Mucosa of descending colon (tissue), 3 donors: ENCODE results near the gene AKAP13. TPM values are rescaled to one million over a fixed set of nuclear protein-coding genes. Genes with fewer than 3 reads are reported as not detected.
A peak's percentile ranks its signal among the peaks of the same experiment; 100 is the strongest.

Experiments used
- ATAC-seq: fragments of 200-7000 bp; cut with Tn5 transposase; one replicate; pipeline ENCODE4 v1.9.1; 2020; ENCODE audit warnings: mild to moderate bottlenecking, moderate library complexity
- DNase-seq, 3 donors: peaks; one replicate each; pipeline ENCODE4 v3.0.0-alpha.2; 2020
- H3K36me3 ChIP-seq: fragments of 200-600 bp; one replicate; pipeline ENCODE4 v1.8.0; 2021; ENCODE audit warnings: low read depth, mild to moderate bottlenecking
- H3K4me1 ChIP-seq: fragments of 200-600 bp; one replicate; pipeline ENCODE4 v1.8.0; 2021; ENCODE audit warnings: low read depth, mild to moderate bottlenecking
- H3K4me3 ChIP-seq: fragments of 200-600 bp; one replicate; pipeline ENCODE4 v1.8.0; 2021; ENCODE audit warnings: mild to moderate bottlenecking
- H3K9me3 ChIP-seq: fragments of 200-600 bp; one replicate; pipeline ENCODE4 v1.8.0; 2021; ENCODE audit warnings: mild to moderate bottlenecking
- CTCF ChIP-seq: fragments of 200-600 bp; IDR thresholded peaks from one replicate; pipeline ENCODE4 v1.8.0; 2022; ENCODE audit warnings: antibody characterized with exemption, mild to moderate bottlenecking
- intact Hi-C, 2 donors: fragments of 100-400 bp; cut with DNase I in 1 of 2; cut with micrococcal nuclease in 1 of 2; formaldehyde crosslinking; loops; one replicate each; pipeline versions ENCODE4 v1.11.0 to v1.11.1; 2022; cut with DNase I, micrococcal nuclease
- total RNA-seq, 3 donors: library from RNA; stranded (reverse); fragmentation: NEBNext Ultra II Directional in 2 of 3; extraction: Animal tissue kit (Norgen Biotek cat#: 25700) in 2 of 3; gene quantifications; one replicate each; pipeline versions ENCODE4 v1.2.1 to v1.2.4, GENCODE V29; 2021 to 2023
- donor health status: DM: no; HTN: no; CAD: no; lungs with moderate emphysema.
- donor health status: DM: no; HTN: no; CAD: no.
- donor health status: DM: no; HTN: yes; CAD: no.

Gene AKAP13
- total RNA-seq, 3 donors from 2014 or later, result 141 to 173 (median 150) TPM

GRCh38 chr15:85751291-85752123 lies 371.1 kb downstream of the AKAP13 start:
- intact Hi-C loops, result no loop called here
- Histone ChIP-seq H3K4me1 (no peaks in the 10 kb centered on the region), H3K4me3 (no peak overlapping the region), H3K9me3 (no peaks in the 10 kb centered on the region), H3K36me3 (no peaks in the 10 kb centered on the region)
- ATAC-seq (peak; percentile 9), DNase-seq (no peak)
- TF ChIP-seq CTCF, result no peak

- H3K9me3 ChIP-seq, result no peaks in the 10 kb centered on the region
- TF ChIP-seq CTCF, result no peak
- no peaks in the 10 kb centered on the region for H3K36me3 ChIP-seq
- no peak overlapping the region for H3K4me3 ChIP-seq
- no peaks in the 10 kb centered on the region for H3K4me1 ChIP-seq
- ATAC-seq (no peak), DNase-seq (no peak)
- intact Hi-C loops, result no loop called here
Measured at GRCh38 chr15:85752124-85752475, 371.7 kb downstream of the AKAP13 start.

- Histone ChIP-seq H3K36me3 (no peaks in the 10 kb centered on the region), H3K4me1 (no peaks in the 10 kb centered on the region), H3K9me3 (no peaks in the 10 kb centered on the region), H3K4me3 (no peak overlapping the region)
- ATAC-seq, result no peak
- intact Hi-C loops, result no loop called here
- no peak for TF ChIP-seq CTCF
- no peak for DNase-seq
Measured at GRCh38 chr15:85752491-85752961, 372.1 kb downstream of the AKAP13 start.

- ATAC-seq, result no peak
Measured at GRCh38 chr15:85753261-85753660, 372.9 kb downstream of the AKAP13 start.

GRCh38 chr15:85753791-85754452 lies 373.5 kb downstream of the AKAP13 start:
- Histone ChIP-seq H3K4me1 (no peaks in the 10 kb centered on the region), H3K4me3 (no peak overlapping the region), H3K9me3 (no peaks in the 10 kb centered on the region), H3K36me3 (no peaks in the 10 kb centered on the region)
- DNase-seq (no peak), ATAC-seq (no peak)
- no peak for TF ChIP-seq CTCF
- intact Hi-C loops, result no loop called here

More at GRCh38 chr15:85753261-85753660, 372.9 kb downstream of the AKAP13 start:
- intact Hi-C loops, result no loop called here
- Histone ChIP-seq H3K9me3 (no peaks in the 10 kb centered on the region), H3K4me1 (no peaks in the 10 kb centered on the region), H3K4me3 (no peak overlapping the region), H3K36me3 (no peaks in the 10 kb centered on the region)
- DNase-seq, result no peak
- no peak for TF ChIP-seq CTCF
